ENCODE data around the gene HLCS.

DNA sequence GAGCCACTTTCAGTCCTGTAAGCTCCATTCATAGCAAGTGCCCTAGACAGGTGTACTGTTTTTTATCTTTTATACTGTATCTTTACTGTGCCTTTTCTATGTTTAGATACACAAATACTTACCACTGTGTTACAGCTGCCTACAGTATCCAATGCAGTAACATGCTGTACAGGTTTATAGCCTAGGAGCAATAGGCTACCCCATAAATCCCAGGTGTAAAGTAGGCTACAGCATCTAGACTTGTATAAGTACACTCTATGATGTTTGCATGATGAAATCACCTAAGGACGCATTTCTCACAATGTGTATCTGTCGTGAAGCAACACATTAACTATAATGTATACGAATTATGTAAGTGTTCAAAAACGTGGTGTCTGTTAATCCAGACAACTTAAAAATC, 10.7 kb downstream of the HLCS start:
- TF ChIP-seq, protein P1, sequence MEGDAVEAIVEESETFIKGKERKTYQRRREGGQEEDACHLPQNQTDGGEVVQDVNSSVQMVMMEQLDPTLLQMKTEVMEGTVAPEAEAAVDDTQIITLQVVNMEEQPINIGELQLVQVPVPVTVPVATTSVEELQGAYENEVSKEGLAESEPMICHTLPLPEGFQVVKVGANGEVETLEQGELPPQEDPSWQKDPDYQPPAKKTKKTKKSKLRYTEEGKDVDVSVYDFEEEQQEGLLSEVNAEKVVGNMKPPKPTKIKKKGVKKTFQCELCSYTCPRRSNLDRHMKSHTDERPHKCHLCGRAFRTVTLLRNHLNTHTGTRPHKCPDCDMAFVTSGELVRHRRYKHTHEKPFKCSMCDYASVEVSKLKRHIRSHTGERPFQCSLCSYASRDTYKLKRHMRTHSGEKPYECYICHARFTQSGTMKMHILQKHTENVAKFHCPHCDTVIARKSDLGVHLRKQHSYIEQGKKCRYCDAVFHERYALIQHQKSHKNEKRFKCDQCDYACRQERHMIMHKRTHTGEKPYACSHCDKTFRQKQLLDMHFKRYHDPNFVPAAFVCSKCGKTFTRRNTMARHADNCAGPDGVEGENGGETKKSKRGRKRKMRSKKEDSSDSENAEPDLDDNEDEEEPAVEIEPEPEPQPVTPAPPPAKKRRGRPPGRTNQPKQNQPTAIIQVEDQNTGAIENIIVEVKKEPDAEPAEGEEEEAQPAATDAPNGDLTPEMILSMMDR (IDR thresholded peaks at IDR 0.05) = no peak
- TF ChIP-seq POLR2AphosphoS5 (IDR thresholded peaks at IDR 0.05) = no peak
- no peak for TF ChIP-seq POLR2A (IDR thresholded peaks at IDR 0.05)

Measured in sigmoid colon (tissue), 4 donors.